H1 (cell line): ENCODE data around the gene CCDC92B. TPM values are rescaled to one million over a fixed set of nuclear protein-coding genes. Genes with fewer than 3 reads are reported as not detected.

Experiments used
- CTCF ChIA-PET: fragments of 300-600 bp; sonication (Branson Sonifier 250); formaldehyde crosslinking; loops from one replicate; lab custom pipeline; 2021; ENCODE audit not compliant: partially characterized antibody; lab: Charles Lee
- POLR2A ChIA-PET: fragments of 300-600 bp; sonication (Branson Sonifier 250); formaldehyde crosslinking; loops from one replicate; lab custom pipeline; 2021; ENCODE audit warnings: inconsistent platforms; ENCODE audit not compliant: partially characterized antibody; lab: Charles Lee
- DNase-seq, 2 experiments: peaks; one replicate each; pipeline versions ENCODE4 v3.0.0 to v3.0.0-alpha.2; 2010 to 2022; ENCODE audit warnings: low spot score in 2 of 2, low read depth in 1 of 2, mixed read lengths in 1 of 2
- FAIRE-seq: peaks from 2 replicates; lab custom pipeline; 2011; peaks lifted over from hg19 to GRCh38; lab: Jason Lieb, UNC
- H2AFZ ChIP-seq: 2 replicates; pipeline ENCODE4 v1.8.1; 2012; ENCODE audit warnings: low read length, inconsistent platforms
- H2AK5ac ChIP-seq: 2 replicates; pipeline ENCODE4 v1.6.1; 2013; ENCODE audit warnings: low read depth, low read length
- H2BK120ac ChIP-seq: replicated peaks from 2 replicates; pipeline ENCODE3; 2013; ENCODE audit warnings: low read depth, low read length, inconsistent platforms
- H2BK12ac ChIP-seq: 2 replicates; pipeline ENCODE4 v1.6.1; 2013; ENCODE audit warnings: low read depth, low read length
- H2BK15ac ChIP-seq: 2 replicates; pipeline ENCODE4 v1.6.1; 2013; ENCODE audit warnings: low read length
- H2BK20ac ChIP-seq: 2 replicates; pipeline ENCODE4 v1.6.1; 2013; ENCODE audit warnings: low read length
- H2BK5ac ChIP-seq: 2 replicates; pipeline ENCODE4 v1.6.1; 2013; ENCODE audit warnings: low read depth, low read length
- H3K14ac ChIP-seq: 2 replicates; pipeline ENCODE4 v1.6.1; 2013; ENCODE audit warnings: inconsistent platforms; ENCODE audit not compliant: insufficient read length
- H3K18ac ChIP-seq: 2 replicates; pipeline ENCODE4 v1.6.1; 2013; ENCODE audit warnings: low read length; ENCODE audit errors: extremely low read depth
- H3K23ac ChIP-seq: 2 replicates; pipeline ENCODE4 v1.6.1; 2013; ENCODE audit warnings: inconsistent platforms; ENCODE audit not compliant: insufficient read length
- H3K23me2 ChIP-seq: 2 replicates; pipeline ENCODE4 v1.6.1; 2013; ENCODE audit warnings: low read depth, low read length
- H3K27ac ChIP-seq: 2 replicates; pipeline ENCODE4 v1.6.1; 2011; ENCODE audit warnings: low read depth, low read length, inconsistent platforms
- H3K27me3 ChIP-seq, 4 experiments: replicated peaks in 1 of 4; 1 replicate in 1 of 4; 2 replicates in 3 of 4; pipeline versions ENCODE4 v1.6.1 to v1.8.1; 2011 to 2013; ENCODE audit warnings: low read length in 3 of 4, mild to moderate bottlenecking in 3 of 4, inconsistent platforms in 2 of 4, mixed read lengths in 2 of 4, moderate library complexity in 1 of 4; ENCODE audit not compliant: control insufficient read depth in 3 of 4, insufficient read depth in 3 of 4; ENCODE audit errors: extremely low read depth in 1 of 4
- H3K36me3 ChIP-seq, 4 experiments: 2 replicates each; pipeline versions ENCODE4 v1.6.1 to v1.8.1; 2011 to 2013; ENCODE audit warnings: mild to moderate bottlenecking in 4 of 4, low read length in 3 of 4, moderate library complexity in 2 of 4, control low read depth in 1 of 4, inconsistent platforms in 1 of 4; ENCODE audit not compliant: insufficient read depth in 4 of 4, control insufficient read depth in 2 of 4
- H3K4ac ChIP-seq: replicated peaks from 2 replicates; pipeline ENCODE3; 2013; ENCODE audit warnings: low read length, low read depth, mixed read lengths, inconsistent platforms; ENCODE audit not compliant: insufficient read length
- H3K4me1 ChIP-seq, 4 experiments: replicated peaks in 1 of 4; 1 replicate in 1 of 4; 2 replicates in 3 of 4; pipeline versions ENCODE4 v1.6.1 to v1.8.1; 2011 to 2013; ENCODE audit warnings: low read length in 3 of 4, inconsistent platforms in 2 of 4, mixed read lengths in 1 of 4; ENCODE audit not compliant: insufficient read depth in 4 of 4, control insufficient read depth in 3 of 4
- H3K4me2 ChIP-seq, 2 experiments: 2 replicates each; pipeline versions ENCODE4 v1.6.1 to v1.8.1; 2011 to 2013; ENCODE audit warnings: low read depth in 2 of 2, low read length in 2 of 2, control low read depth in 1 of 2, inconsistent platforms in 1 of 2, mild to moderate bottlenecking in 1 of 2; ENCODE audit not compliant: insufficient read depth in 1 of 2
- H3K4me3 ChIP-seq, 4 experiments: fragments of 200-600, 300-600 bp in 1 of 4; sonication (generic), shearing (Covaris generic), sonication (Bioruptor Twin) in 1 of 4; 2 replicates each; pipeline versions ENCODE4 v1.5.1 to v1.8.1; 2011 to 2016; ENCODE audit warnings: low read length in 4 of 4, low read depth in 3 of 4, control low read depth in 2 of 4, inconsistent platforms in 2 of 4, mild to moderate bottlenecking in 2 of 4, mixed read lengths in 1 of 4, moderate library complexity in 1 of 4; ENCODE audit not compliant: insufficient read depth in 2 of 4; ENCODE audit errors: extremely low read depth in 1 of 4
- H3K56ac ChIP-seq: replicated peaks from 2 replicates; pipeline ENCODE3; 2013; ENCODE audit warnings: low read depth, mild to moderate bottlenecking, mixed read lengths, low read length, inconsistent platforms; ENCODE audit not compliant: insufficient read length
- H3K79me1 ChIP-seq: 2 replicates; pipeline ENCODE4 v1.6.1; 2013; ENCODE audit warnings: low read depth, low read length, control low read depth
- H3K79me2 ChIP-seq, 2 experiments: 2 replicates each; pipeline versions ENCODE4 v1.6.1 to v1.8.1; 2012 to 2013; ENCODE audit warnings: low read length in 2 of 2, mild to moderate bottlenecking in 2 of 2, inconsistent platforms in 1 of 2; ENCODE audit not compliant: insufficient read depth in 2 of 2, control insufficient read depth in 1 of 2
- H3K9ac ChIP-seq, 4 experiments: replicated peaks in 1 of 4; 1 replicate in 1 of 4; 2 replicates in 3 of 4; pipeline versions ENCODE4 v1.6.1 to v1.8.1; 2011 to 2013; ENCODE audit warnings: low read depth in 3 of 4, low read length in 3 of 4, control low read depth in 2 of 4, mild to moderate bottlenecking in 2 of 4, moderate library complexity in 2 of 4, inconsistent platforms in 1 of 4; ENCODE audit errors: extremely low read depth in 1 of 4
- H3K9me3 ChIP-seq, 2 experiments: 2 replicates each; pipeline versions ENCODE4 v1.6.1 to v1.8.1; 2012 to 2013; ENCODE audit warnings: mild to moderate bottlenecking in 2 of 2, moderate library complexity in 2 of 2, control low read depth in 1 of 2, inconsistent platforms in 1 of 2, low read depth in 1 of 2, low read length in 1 of 2, mixed read lengths in 1 of 2; ENCODE audit not compliant: insufficient read depth in 2 of 2
- H4K20me1 ChIP-seq, 2 experiments: replicated peaks in 1 of 2; 2 replicates each; pipeline versions ENCODE3 to v1.8.1; 2011 to 2013; ENCODE audit warnings: inconsistent platforms in 2 of 2, low read length in 2 of 2, mild to moderate bottlenecking in 1 of 2; ENCODE audit not compliant: insufficient read depth in 2 of 2, control insufficient read depth in 1 of 2
- H4K5ac ChIP-seq: 2 replicates; pipeline ENCODE4 v1.6.1; 2013; ENCODE audit warnings: low read length, low read depth, mixed read lengths, inconsistent platforms; ENCODE audit not compliant: insufficient read length
- H4K8ac ChIP-seq: 2 replicates; pipeline ENCODE4 v1.8.0; 2013; ENCODE audit warnings: mild to moderate bottlenecking, moderate library complexity, low read length, inconsistent platforms; ENCODE audit not compliant: insufficient read depth; ENCODE audit errors: extremely low read depth
- H4K91ac ChIP-seq: replicated peaks from 2 replicates; pipeline ENCODE3; 2013; ENCODE audit warnings: low read length, mixed read lengths, inconsistent platforms; ENCODE audit not compliant: insufficient read length
- CHD1 ChIP-seq: IDR thresholded peaks from 2 replicates; pipeline ENCODE4 v1.6.1; 2012; ENCODE audit warnings: low read depth, low read length, improper control_type of control experiment
- CREB1 ChIP-seq: IDR thresholded peaks from 2 replicates; pipeline ENCODE4 v1.6.1; 2012; ENCODE audit warnings: inconsistent platforms
- FOSL1 ChIP-seq: IDR thresholded peaks from 2 replicates; pipeline ENCODE4 v1.6.1; 2011; ENCODE audit warnings: mild to moderate bottlenecking, low read depth, low read length, moderate library complexity; ENCODE audit not compliant: insufficient read depth
- KDM1A ChIP-seq: fragments of 200-600, 300-600 bp; sonication (generic); IDR thresholded peaks from 2 replicates; pipeline ENCODE4 v1.7.1; 2016; ENCODE audit warnings: mild to moderate bottlenecking, low read length, borderline replicate concordance
- KDM4A ChIP-seq: IDR thresholded peaks from one replicate; pipeline ENCODE4 v1.7.1; 2012; ENCODE audit warnings: low read depth, mild to moderate bottlenecking, moderate library complexity, low read length, inconsistent platforms; ENCODE audit not compliant: severe bottlenecking
- MAFK ChIP-seq: IDR thresholded peaks from 2 replicates; pipeline ENCODE4 v1.6.1; 2012; ENCODE audit warnings: low read depth, mild to moderate bottlenecking, improper control_type of control experiment, low read length
- NANOG ChIP-seq: IDR thresholded peaks from 2 replicates; pipeline ENCODE4 v1.6.1; 2011; ENCODE audit warnings: low read length, low read depth, mild to moderate bottlenecking, inconsistent platforms; ENCODE audit not compliant: insufficient read depth, poor library complexity, severe bottlenecking
- NRF1 ChIP-seq: IDR thresholded peaks from 2 replicates; pipeline ENCODE4 v1.6.1; 2011; ENCODE audit warnings: mild to moderate bottlenecking, low read depth, low read length, improper control_type of control experiment
- PHF8 ChIP-seq: fragments of 200-600 bp; sonication (generic); conservative IDR thresholded peaks from 2 replicates; pipeline ENCODE4 v1.7.1; 2012; ENCODE audit warnings: low read depth, mild to moderate bottlenecking, inconsistent platforms, low read length, moderate library complexity
- SIRT6 ChIP-seq: IDR thresholded peaks from one replicate; pipeline ENCODE4 v1.7.1; 2012; ENCODE audit warnings: low read length, inconsistent platforms
- SP1 ChIP-seq: IDR thresholded peaks from 2 replicates; pipeline ENCODE4 v1.6.1; 2011; ENCODE audit warnings: low read depth, low read length
- SP4 ChIP-seq: IDR thresholded peaks from 2 replicates; pipeline ENCODE4 v1.6.1; 2012; ENCODE audit warnings: low read length, inconsistent platforms
- SUZ12 ChIP-seq: fragments of 200-600 bp; sonication (generic); IDR thresholded peaks from 2 replicates; pipeline ENCODE4 v1.6.1; 2012; ENCODE audit warnings: mild to moderate bottlenecking, inconsistent platforms, low read length, moderate library complexity, mixed read lengths
- TBP ChIP-seq: IDR thresholded peaks from 2 replicates; pipeline ENCODE4 v1.6.1; 2011; ENCODE audit warnings: low read depth, low read length, improper control_type of control experiment
- YY1 ChIP-seq: IDR thresholded peaks from 2 replicates; pipeline ENCODE4 v1.6.1; 2011; ENCODE audit warnings: low read depth, mild to moderate bottlenecking, low read length
- WGBS, 2 experiments: shearing (Covaris generic) in 1 of 2; methylation state at CpG; one replicate each; pipeline versions ENCODE4 v1.1.6 to v1.1.7; 2013 to 2015; ENCODE audit warnings: low lambda C conversion rate in 2 of 2, mixed read lengths in 2 of 2, inconsistent platforms in 1 of 2, low coverage in 1 of 2, missing lambda C conversion rate in 1 of 2; ENCODE audit not compliant: insufficient replicate concordance in 2 of 2, insufficient coverage in 1 of 2, insufficient read length in 1 of 2; ENCODE audit errors: extremely low coverage in 1 of 2, missing lambda C conversion rate in 1 of 2; 5-methylcytosine and 5-hydroxymethylcytosine counted together
- polyA plus RNA-seq, 7 experiments: library from polyadenylated mRNA; depleted of rRNA in 3 of 7; stranded (reverse) in 5 of 7; unstranded in 2 of 7; fragments of >200 nt in 5 of 7; fragments of 200-250 nt in 2 of 7; gene quantifications; 1 replicate in 5 of 7; 2 replicates in 1 of 7; 4 replicates in 1 of 7; pipeline versions ENCODE4 v1.2.1 to v1.2.3, GENCODE V29; 2011 to 2013; ENCODE audit warnings: missing spikeins in 2 of 7, mixed read lengths in 2 of 7
- total RNA-seq: library from RNA; stranded (reverse); fragmentation: NEBNext Ultra II Directional; extraction: Animal tissue kit (Norgen Biotek cat#: 25700); gene quantifications from 2 replicates; pipeline ENCODE4 v1.2.1, GENCODE V29; 2021

Gene CCDC92B
- total and polyA plus RNA-seq, 2 of the 8 experiments (the other 6 are each of a cell fraction or from before 2014, with no cell fraction given): 5.5 to 12.1 TPM

DNA sequence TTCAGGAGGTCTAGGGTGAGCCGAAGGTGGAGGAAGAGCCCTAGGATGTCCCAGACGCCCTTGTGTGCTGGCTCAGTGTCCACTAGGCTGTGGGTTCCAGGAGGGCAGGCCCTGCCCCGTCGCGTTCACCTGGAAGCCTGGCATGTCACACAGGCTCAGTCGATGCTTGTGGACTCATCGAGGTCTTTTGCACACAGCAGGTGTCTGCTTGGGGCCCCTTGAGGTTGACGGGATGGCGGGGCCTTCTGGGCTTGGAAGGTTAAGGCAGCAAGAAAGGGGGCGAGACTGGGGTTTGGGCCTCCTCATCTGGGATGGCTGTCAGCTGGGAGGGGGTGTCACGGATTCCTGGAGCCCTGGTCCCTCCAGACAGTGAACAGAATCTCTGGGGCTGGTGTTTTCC is 48.7 kb upstream of the CCDC92B start:
- H2BK20ac ChIP-seq: no peak overlapping the region
- H3K79me1 ChIP-seq: no peaks in the 10 kb centered on the region; the same call in 1 of the 2 replicates
- no peaks in the 10 kb centered on the region for H3K23me2 ChIP-seq
- ChIA-PET POLR2A (interaction anchor here (1.2 kb wide), 1 partner anchor 76 kb away, joined by 3 read pairs; no protein-coding TSS in a partner anchor), CTCF (interaction anchor here (1.0 to 1.6 kb wide), 2 partner anchors 10 to 215 kb away, joined by 4 to 5 read pairs; no protein-coding TSS in a partner anchor)
- no peak overlapping the region for H3K56ac ChIP-seq
- no peak overlapping the region for H2BK12ac ChIP-seq
- H3K14ac ChIP-seq: no peak overlapping the region
- H3K4me1 ChIP-seq: peaks cover 0 to 8% (median 4%) of the 10 kb centered on the region in 4 experiments; a peak in 4 of 7 replicates
- 0 out of 2 replicates have a peak overlapping the region, but pooled peaks have one; percentile 30 for H2BK5ac ChIP-seq
- H3K4me3 ChIP-seq: no peak overlapping the region
- 79% methylated on average over 10 of the region's 11 CpGs; no CpG with 5 or more reads in 1 of the 2 experiments for WGBS, 2 experiments
- no peak overlapping the region for H3K9ac ChIP-seq
- no peak overlapping the region for H3K4ac ChIP-seq
- no peak overlapping the region for H4K5ac ChIP-seq
- H2AK5ac ChIP-seq: no peak overlapping the region
- H2BK15ac ChIP-seq: no peak overlapping the region
- H3K4me2 ChIP-seq: no peak overlapping the region
- TF ChIP-seq FOSL1 (no peak), KDM1A (no peak), TBP (no peak), PHF8 (no peak), CREB1 (no peak), NRF1 (no peak), YY1 (no peak), MAFK (no peak), SUZ12 (no peak), SP1 (no peak), SP4 (no peak), NANOG (no peak), SIRT6 (no peak), KDM4A (no peak), CHD1 (no peak)
- H4K91ac ChIP-seq: no peak overlapping the region
- no peak overlapping the region for H3K27ac ChIP-seq
- DNase-seq: no peak
- no peaks in the 10 kb centered on the region for H3K79me2 ChIP-seq
- H3K27me3 ChIP-seq: no peaks in the 10 kb centered on the region
- H4K8ac ChIP-seq: no peak overlapping the region
- H3K9me3 ChIP-seq: no peaks in the 10 kb centered on the region
- FAIRE-seq: no peak
- H3K36me3 ChIP-seq: no peaks in the 10 kb centered on the region
- no peak overlapping the region for H3K23ac ChIP-seq
- H3K18ac ChIP-seq: no peak overlapping the region
- H2BK120ac ChIP-seq: no peak overlapping the region
- H2AFZ ChIP-seq: no peak overlapping the region
- peaks cover 0 to 9% of the 10 kb centered on the region in 2 experiments for H4K20me1 ChIP-seq
